Measurements from ENCODE around the gene ZNF445.

ZNF445 gene

GRCh38 chr3:44442596-44443309 lies 34.7 kb downstream of the ZNF445 start:
- Histone ChIP-seq H4K20me1 (ENCODE audit: insufficient read depth) (no peaks in the 10 kb centered on the region), H3K79me2 (ENCODE audit: insufficient read depth, low read depth) (no peaks in the 10 kb centered on the region), H3K36me3 (ENCODE audit: insufficient read depth) (no peaks in the 10 kb centered on the region), H3K27me3 (ENCODE audit: insufficient read depth, low read depth) (no peaks in the 10 kb centered on the region), H3K9ac (no peak overlapping the region), H3K27ac (no peak overlapping the region), H3K4me1 (ENCODE audit: low read depth, poor library complexity, severe bottlenecking) (peaks cover 41% of the 10 kb centered on the region), H3K4me2 (peak overlapping the region; percentile 21; the same call in 1 of the 2 replicates), H2AFZ (ENCODE audit: low read depth) (no peak overlapping the region), H3K4me3 (IDR thresholded peaks at IDR 0.05; ENCODE audit: insufficient read depth, low read depth, low read length) (no peak overlapping the region)
- no peak for TF ChIP-seq CTCF (conservative IDR thresholded peaks at IDR 0.05; ENCODE audit: low read depth, low read length)

DNA sequence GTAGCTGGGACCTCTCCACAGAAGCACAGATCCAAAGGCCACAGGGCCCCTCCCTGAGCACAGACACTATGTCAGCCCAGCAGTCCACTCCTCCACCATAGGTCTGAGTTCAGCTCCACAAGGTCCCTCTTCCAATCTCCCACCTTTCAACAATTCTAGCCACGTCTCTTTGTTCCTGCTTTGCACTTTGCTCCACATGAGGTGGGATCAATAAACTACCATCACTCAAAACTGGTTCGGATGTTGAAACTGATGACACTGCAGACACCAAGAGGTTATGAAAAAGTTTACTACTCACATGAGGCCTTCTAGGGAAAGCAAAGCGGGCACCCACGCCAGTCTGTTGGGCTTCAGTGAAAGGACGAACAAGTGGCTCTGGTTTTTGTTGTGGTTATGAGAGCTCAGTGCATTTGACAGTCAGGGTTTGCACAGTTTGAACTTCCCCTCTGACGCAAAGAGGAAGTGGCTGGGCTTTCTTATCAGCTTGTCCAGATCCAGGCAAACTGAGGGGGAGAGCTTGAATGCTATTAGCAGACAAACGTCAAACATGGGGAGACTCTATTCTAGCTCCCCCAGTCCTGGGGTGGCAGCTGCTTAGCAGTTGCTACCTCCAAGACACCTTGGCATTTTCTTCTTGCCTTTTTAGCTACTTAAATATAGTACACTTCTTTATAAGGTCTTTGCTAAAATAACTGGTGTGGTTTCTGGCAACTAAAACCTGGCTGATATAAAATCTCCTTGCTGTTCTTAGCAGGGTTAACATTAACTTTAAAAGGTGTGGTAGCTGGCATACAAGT lies 37.8 kb downstream of the ZNF445 start:
- Histone ChIP-seq H2AFZ (ENCODE audit: low read depth) (no peak overlapping the region), H3K36me3 (ENCODE audit: insufficient read depth) (no peaks in the 10 kb centered on the region), H3K4me1 (ENCODE audit: low read depth, poor library complexity, severe bottlenecking) (peaks cover 41% of the 10 kb centered on the region), H3K4me3 (IDR thresholded peaks at IDR 0.05; ENCODE audit: insufficient read depth, low read depth, low read length) (no peak overlapping the region), H3K27ac (no peak overlapping the region; the same call in 1 of the 2 replicates), H3K27me3 (ENCODE audit: insufficient read depth, low read depth) (no peaks in the 10 kb centered on the region), H4K20me1 (ENCODE audit: insufficient read depth) (no peaks in the 10 kb centered on the region), H3K9ac (no peak overlapping the region), H3K4me2 (peak overlapping the region; percentile 13; the same call in 1 of the 2 replicates), H3K79me2 (ENCODE audit: insufficient read depth, low read depth) (no peaks in the 10 kb centered on the region)
- no peak for TF ChIP-seq CTCF (conservative IDR thresholded peaks at IDR 0.05; ENCODE audit: low read depth, low read length)

- Histone ChIP-seq H3K4me3 (IDR thresholded peaks at IDR 0.05; ENCODE audit: insufficient read depth, low read depth, low read length) (no peak overlapping the region), H3K36me3 (ENCODE audit: insufficient read depth) (no peaks in the 10 kb centered on the region), H3K9ac (no peak overlapping the region), H3K27me3 (ENCODE audit: insufficient read depth, low read depth) (no peaks in the 10 kb centered on the region), H3K4me1 (ENCODE audit: low read depth, poor library complexity, severe bottlenecking) (peaks cover 31% of the 10 kb centered on the region), H2AFZ (ENCODE audit: low read depth) (no peak overlapping the region), H3K79me2 (ENCODE audit: insufficient read depth, low read depth) (no peaks in the 10 kb centered on the region), H3K4me2 (no peak overlapping the region), H4K20me1 (ENCODE audit: insufficient read depth) (no peaks in the 10 kb centered on the region), H3K27ac (no peak overlapping the region)
- no peak for TF ChIP-seq CTCF (conservative IDR thresholded peaks at IDR 0.05; ENCODE audit: low read depth, low read length)
Measured at GRCh38 chr3:44437800-44438199, 39.7 kb downstream of the ZNF445 start.

GRCh38 chr3:44436181-44436580 lies 41.3 kb downstream of the ZNF445 start:
- no peaks in the 10 kb centered on the region for H3K79me2 ChIP-seq (ENCODE audit: insufficient read depth, low read depth)
- TF ChIP-seq CTCF (conservative IDR thresholded peaks at IDR 0.05; ENCODE audit: low read depth, low read length), result no peak
- H2AFZ ChIP-seq (ENCODE audit: low read depth), result no peak overlapping the region
- no peaks in the 10 kb centered on the region for H3K27me3 ChIP-seq (ENCODE audit: insufficient read depth, low read depth)
- peaks cover 19% of the 10 kb centered on the region for H3K4me1 ChIP-seq (ENCODE audit: low read depth, poor library complexity, severe bottlenecking)
- no peak overlapping the region for H3K9ac ChIP-seq
- no peaks in the 10 kb centered on the region for H4K20me1 ChIP-seq (ENCODE audit: insufficient read depth)
- H3K27ac ChIP-seq, result no peak overlapping the region
- no peak overlapping the region for H3K4me2 ChIP-seq
- H3K4me3 ChIP-seq (IDR thresholded peaks at IDR 0.05; ENCODE audit: insufficient read depth, low read depth, low read length), result no peak overlapping the region
- H3K36me3 ChIP-seq (ENCODE audit: insufficient read depth), result no peaks in the 10 kb centered on the region

All from KMS-11 (cell line).